ENCODE results near the gene SDCCAG8. TPM values are rescaled to one million over a fixed set of nuclear protein-coding genes. Genes with fewer than 3 reads are reported as not detected.

Gene SDCCAG8
- total RNA-seq, 1 donor from 2014 or later: 41.7 TPM

DNA sequence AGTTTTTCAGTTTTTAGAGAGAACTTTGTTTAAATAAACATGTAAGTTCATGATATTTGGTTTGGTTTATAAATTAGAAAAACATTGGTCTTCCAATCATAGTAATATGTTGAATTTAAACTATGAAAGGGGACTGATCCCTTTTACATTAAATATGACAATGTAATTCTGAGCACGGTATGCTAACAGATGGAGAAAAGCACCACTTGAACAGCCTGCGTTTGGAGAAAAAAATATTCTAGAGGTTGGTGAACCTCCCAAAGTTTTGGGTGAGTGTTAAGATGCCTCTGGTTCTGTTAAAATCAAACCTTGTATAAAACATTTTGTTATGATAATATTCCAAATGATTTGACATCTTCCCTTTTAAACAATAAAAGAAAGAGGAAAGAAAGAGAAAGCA, 123.9 kb downstream of the SDCCAG8 start:
- no peak for DNase-seq (ENCODE audit: low spot score)

DNA sequence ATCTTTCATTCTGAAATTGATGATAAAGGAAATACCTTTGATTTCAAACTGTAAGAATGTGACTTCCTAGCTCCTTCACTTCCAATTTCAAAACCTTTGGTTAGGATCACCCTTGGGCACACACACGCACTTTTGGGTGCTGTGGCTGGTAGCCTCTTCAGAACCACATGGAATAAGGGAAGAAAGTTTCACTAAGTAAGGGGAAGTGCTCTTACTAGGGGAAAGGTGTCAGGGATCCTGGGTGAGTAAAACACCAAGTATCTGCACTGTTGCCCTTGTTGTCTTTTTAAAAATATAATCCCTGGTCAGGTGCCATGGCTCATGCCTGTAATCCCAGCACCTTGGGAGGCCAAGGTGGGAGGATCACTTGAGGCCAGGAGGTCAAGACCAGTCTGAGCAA, 132.4 kb downstream of the SDCCAG8 start:
- DNase-seq (ENCODE audit: low spot score): no peak

DNA sequence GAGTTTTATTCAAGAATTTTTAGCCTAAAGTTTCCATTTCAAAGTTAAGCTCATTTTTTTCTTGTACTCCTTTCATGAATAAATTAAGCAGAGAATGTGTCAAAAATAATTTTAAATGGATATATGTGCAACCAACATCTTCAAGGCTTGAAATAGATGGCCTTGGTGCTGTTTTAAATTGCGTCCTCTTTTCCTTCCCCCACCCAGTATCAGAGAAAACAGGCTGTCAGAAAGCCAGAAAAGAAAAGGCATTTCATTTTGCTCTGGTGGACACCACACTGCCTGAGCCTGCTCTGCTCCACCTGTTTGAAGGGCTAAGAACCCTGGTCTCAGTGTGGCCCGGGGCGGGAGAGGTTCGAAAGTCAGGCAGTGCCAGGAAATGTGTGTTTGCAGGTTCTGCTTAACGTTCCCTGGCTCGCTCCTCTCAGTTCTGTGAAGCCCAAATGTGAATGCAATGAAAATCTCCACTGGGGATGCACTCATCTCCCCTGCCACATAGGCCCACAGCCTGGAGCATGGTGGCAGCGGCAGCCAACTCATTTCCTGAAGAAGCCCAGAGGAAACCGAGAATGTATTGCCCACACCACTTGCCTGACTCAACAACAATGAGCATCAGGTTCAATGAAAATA, 134.4 kb downstream of the SDCCAG8 start:
- no peak for DNase-seq (ENCODE audit: low spot score)

DNA sequence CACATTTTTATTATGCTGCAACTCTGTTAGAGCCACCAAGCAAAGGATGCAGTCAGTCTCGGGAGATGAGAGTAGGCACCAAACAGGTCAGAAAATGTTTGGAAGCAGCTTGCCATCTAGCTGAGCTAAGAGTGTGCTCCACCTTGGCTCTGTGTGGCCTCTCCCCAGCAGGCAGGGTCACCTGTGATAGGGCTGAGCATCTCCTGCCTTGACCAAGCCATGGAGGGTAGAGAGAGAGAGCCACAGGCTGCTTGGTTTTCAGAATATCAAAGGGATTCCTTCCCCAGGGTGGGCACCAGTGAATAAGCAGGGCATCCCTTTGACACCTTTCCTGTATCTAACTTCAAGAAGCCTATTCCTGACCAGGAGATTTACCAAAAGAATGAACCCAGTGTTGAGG, 135.5 kb downstream of the SDCCAG8 start:
- DNase-seq (ENCODE audit: low spot score): no peak

DNA sequence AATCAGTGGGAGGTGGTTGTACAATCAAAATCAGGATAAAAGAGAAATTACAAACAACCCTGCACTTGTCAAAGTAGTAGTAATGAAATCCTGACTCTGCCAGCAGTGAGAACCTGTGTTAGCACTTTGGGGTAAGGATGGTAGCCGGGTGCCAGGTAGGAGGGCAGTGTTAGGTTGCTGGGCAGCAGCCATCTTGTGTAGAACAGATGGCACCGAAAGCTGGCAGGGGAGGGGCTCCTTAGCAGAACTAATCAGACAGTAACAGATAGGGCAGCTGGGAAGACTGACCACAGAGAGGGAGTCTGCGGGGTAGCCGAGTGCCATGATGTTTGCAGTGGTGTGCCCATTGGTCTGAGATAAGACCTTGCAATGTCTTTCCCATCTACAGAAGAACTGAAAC, 137.3 kb downstream of the SDCCAG8 start:
- no peak for DNase-seq (ENCODE audit: low spot score)

DNA sequence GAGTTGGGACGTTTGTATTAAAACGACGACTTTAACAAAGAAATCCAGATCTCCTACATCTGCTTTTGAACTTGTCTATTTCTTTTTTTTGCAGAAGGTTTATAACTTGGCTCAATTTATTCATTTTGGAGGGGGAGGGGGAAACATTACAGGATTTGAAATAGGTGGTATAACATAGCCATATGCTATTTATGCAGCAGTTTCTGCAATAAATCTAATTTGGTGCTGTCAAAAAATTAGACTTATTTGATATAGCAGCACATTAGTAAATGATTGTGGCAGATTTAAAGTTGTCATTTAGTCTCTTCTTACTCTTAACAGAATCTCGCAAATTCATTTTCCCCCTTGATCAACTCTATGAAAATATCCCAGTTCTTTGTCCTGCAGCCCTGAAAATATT, 138.2 kb downstream of the SDCCAG8 start:
- no peak for DNase-seq (ENCODE audit: low spot score)

DNA sequence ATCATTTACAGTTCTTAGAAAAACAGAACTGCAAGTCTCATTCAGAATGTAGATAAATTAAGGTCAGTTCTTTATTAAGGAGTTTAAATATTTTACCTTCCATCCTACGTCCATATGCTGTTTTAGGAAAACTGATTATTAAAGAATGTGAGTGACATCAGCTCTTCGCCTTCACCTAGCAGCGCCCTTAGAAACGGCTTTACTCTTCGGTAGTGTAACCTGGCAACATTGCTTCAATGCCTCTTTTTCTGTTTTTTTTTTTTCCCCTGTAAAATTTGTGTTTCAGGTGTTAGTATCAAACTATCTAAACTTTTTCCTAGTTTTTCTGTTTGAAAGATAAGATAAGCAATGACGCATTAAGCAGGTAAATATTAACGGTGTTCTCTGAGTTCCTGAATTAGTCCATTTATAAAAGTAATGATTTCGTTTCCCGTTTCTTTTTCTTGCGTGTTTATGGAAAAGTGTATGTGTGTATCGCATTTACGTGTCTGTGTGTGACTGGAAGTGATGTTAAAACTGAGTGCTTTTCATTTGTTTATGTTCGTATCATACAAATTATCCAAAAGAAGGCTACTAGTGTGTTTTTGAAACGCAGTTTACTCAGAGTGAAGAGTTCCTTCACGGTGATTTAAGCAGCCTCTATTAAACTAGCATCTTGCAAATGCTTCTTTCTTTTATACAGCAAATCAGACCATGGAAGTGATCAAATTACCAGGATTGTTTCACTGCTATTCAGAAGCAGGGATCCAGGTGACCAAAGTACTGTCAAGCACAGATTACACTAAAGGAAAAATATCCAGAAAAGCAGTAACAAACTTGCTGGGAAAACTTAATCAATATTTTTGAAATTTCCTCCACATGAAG, 139.0 kb downstream of the SDCCAG8 start:
- no peak for DNase-seq (ENCODE audit: low spot score)

DNA sequence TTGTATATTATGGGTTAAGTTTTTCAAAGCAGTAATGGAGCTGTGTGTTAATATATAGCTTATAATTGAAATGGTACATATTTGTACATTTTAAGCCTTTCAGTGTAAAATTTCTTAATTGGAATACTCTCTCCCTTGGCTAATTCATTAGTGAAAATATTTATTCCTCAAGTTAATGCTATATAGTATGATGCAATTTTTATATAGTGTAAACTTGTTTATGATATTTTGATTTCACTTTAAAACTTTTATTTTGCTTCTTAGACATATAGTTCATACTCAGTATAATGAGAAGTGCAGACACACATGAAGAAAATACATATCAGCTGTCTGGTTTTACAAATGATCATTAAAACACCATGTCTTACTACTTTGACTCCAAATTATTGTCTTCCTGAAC, 140.6 kb downstream of the SDCCAG8 start:
- DNase-seq (ENCODE audit: low spot score): no peak

DNA sequence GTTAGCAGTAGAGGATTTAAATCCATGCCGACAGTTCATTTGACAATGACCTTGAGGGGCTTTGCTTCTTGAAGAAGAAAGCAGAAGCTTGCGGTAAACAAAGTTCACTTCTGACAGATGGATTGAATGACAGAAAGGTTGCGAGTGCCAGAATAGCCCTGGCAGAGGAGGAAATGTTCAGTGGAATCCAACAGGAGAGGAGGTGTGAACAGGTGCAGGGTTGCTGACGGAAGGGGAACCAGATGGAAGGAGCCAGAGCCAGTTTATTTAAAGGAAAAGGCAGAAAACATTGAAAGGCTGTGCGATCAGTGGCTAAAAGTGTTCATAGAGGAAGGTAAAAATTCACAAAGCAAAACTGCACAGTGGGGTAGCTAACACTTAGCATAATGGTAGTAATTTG, 141.0 kb downstream of the SDCCAG8 start:
- no peak for DNase-seq (ENCODE audit: low spot score)

DNA sequence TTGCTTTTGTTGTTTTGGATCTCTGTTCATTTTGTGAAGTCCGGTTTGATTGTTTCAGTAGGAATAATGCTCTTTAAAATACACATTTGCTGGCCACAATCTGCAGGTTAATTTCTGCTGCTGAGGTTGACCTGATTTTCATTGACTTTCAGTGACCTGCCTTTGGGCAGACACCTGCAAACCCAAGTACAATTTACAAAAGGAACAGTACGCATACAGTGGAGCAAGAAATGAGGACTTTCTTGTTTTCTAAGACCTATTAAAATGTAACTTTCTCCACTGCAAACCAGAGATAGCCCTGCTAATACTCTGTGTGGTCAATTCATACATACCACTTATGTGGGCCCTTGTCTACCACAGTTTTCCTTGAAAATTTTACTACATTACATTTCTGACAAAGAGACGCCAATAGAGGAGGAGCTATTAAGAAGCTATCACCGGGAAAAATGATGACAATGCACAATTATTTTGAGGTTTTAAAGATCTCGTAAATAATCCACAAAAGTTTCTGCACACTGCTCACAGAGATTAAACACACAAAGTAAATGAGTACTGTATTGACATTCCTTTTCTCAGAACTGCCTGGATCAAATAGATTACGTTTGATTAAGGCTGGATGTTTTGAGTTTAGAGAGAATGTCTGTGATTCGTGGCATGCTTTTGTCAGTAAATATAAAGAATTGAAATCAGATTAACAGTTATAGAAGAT, 141.9 kb downstream of the SDCCAG8 start:
- no peak for DNase-seq (ENCODE audit: low spot score)

DNA sequence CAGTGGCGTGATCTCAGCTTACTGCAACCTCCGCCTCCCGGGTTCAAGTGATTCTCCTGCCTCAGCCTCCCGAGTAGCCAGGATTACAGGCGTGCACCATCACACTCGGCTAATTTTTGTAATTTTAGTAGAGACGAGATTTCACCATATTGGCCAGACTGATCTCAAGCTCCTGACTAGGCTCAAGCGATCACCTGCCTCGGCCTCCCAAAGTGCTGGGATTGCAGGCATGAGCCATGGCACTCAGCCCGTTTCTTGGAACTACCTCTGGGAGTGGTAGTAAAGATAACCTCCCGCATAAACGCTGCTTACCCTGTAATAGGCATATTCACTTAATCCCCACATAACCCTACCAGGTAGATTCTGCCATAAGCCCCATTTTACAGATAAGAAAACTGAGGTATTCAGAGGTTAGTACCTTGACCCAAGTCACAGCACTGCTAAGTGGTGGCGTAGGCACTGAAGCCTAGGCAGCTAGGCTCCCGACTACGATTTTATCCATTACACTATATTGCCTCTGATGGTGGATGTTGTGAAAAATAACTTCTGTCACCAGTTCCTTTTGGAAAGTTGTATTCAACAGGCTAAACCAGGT, 143.8 kb downstream of the SDCCAG8 start:
- no peak for DNase-seq (ENCODE audit: low spot score)

DNA sequence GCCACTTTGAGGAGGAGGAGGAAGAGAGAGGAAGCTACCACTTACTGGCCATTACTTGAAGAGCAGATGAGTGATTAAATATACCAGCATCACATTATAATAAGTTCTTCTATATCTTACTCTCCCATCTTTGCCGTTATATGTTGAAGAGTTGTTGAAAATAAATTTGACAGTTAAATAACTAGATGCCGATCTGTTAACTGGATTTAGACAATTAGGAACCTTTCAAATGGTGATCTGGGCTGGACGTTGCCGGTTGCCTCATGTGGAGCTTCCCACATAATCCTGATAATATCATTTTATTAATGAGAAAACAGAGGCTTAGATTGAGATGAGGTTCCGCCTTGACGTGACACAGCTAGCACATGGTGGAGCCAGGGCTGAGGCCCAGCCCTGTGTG, 147.0 kb downstream of the SDCCAG8 start:
- DNase-seq (ENCODE audit: low spot score): no peak

DNA sequence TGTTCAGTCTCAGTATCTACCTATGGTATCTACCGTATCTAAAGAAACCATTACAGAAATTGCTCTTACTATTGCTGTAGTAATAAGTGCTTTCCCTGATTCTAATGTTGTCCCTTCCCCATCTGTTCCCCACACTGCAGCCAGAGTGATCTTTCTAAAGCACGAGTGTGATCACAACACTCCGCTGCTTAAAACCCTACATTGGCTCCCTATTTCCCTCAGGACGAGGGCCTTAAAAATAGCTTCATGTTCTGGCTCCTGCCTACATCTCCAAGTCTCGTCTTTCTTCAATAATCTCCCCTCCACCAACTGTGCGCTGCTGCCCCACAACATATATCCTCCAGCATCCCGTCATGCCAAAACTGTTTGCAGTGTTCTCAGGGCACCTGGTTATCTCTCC, 150.6 kb downstream of the SDCCAG8 start:
- no peak for DNase-seq (ENCODE audit: low spot score)

DNA sequence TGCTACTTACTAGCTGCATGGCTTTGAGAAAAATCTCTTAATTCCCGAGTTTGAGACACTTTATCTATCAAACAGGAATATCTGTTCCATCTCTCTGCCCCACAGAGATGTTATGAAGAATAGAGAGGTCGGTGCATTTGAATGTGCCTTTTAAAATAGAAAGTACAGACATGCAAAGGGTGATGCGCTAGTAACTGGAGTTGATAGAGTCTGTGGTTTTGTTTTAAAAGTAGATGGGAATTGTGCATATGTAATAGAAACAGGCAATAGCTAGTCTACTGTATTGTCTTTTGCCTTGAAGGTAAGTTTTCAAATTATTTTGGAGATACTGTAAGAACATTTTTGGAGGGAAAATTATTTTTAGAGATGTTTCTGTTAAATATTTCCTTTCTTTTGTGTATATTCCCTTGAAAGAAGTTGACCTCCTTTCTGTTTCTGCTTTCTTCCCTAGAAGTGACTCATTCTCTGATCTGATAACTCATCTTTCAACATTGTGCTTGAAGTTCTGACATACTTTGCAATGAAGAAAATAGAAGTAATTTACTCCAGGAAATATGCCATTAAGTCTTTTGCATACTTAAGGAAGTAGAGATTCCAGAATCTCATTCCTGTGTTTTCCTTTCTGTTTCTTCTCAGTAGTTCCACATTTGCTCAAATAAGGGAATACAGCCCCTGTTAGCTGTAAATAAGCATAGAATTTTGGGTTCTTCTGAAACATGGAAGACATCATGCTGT, 151.6 kb downstream of the SDCCAG8 start:
- DNase-seq (ENCODE audit: low spot score): no peak

DNA sequence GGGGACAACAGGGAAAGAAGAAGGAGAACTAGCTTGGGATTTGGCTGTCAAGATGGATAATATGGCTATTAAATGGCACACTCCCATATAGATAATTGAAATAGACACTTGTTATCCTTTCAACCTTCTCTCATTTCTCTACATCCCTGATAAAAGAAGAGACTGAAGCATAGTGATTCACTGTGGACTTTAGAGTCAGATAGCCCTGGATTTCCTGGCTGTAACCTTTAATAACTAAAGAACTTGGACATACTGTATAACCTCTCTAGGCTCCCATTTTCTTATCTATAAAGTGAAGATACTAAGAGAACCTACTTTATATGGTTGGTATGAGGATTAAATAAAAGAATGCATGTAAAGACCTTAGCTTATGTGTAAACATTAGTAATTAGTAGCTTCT, 152.6 kb downstream of the SDCCAG8 start:
- DNase-seq (ENCODE audit: low spot score): no peak

DNA sequence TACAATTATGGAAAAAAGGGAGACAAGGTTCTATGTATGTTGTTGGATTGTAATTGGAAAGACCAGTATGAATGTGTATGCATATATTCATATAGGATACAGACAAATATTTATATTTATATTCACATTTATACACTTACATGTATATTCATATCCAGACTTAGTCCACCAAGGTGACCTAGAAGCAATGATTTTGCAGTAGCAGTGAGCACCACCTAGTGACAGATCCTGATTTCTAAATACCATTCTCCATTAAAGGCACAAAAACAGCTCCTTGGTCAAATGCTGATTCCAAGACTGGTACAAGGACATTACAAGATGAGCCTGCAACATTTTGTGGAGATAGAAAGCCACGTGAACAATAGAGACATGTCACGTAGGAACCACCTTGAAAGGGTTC, 153.4 kb downstream of the SDCCAG8 start:
- DNase-seq (ENCODE audit: low spot score): no peak

DNA sequence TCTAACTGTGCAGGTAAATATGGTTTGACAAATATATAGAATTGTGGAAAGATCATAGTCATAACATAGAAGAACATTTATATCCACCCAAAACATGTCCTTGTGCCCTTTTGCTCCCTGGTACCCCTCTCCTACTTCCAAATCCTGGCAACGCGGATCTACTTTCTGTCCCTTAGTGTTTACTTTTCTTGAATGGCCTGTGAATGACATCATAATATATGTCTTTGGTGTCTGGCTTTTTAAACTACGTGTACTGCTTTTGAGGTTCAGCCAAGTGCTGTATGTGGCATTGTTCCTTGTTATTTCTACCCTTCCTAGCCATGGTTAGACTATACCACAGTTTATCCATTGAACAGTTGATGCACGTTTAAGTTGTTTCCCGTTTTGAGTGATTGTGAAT, 155.6 kb downstream of the SDCCAG8 start:
- DNase-seq (ENCODE audit: low spot score): no peak

DNA sequence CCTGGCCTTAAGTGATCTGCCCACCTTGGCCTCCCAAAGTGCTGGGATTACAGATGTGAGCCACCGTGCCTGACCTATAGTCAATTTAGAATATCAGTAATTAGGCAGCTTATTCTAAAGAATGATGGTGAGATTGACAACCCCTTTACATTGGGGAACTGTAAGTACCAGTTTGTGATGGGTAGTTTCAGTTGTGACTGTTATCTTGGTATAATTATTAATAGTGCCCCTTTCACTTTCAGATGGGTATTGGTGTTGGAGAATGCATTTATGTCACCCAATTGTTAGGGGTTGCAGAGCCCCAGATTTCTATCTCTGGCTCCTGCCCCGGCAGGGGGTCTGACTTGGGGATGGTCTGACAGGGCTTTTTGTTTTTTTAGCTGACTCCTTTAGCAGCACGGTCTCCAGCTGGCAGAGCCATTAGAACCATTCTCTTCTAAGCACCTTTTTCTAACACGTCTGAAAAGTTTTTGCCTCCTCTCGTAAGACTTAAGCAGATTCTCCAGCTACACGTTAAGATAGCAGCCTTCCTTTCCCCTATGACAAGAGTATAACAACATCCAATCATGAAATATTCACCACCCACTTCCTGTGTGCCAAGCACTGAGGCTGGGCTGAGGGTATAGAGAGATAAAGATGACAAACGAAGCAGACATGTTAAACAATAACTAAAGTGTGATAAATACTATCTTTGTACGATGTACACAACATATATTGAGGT, 157.8 kb downstream of the SDCCAG8 start:
- no peak for DNase-seq (ENCODE audit: low spot score)

DNA sequence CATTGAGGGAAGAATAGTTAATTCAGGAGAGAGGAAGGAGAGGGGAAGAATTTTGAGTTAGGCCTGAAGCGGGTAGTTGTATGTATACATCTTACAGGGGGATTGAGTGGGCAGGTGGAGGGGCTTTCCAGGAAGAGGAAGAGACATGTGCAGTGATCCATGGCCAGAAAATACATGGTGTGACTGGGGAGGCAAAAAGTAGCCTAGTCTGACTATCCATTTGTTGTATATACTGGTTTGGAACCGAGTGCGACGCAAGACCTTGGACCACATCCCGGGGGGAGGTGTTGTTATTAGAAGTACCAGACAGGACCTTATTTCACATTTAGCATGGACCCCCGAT, 158.3 kb downstream of the SDCCAG8 start:
- no peak for DNase-seq (ENCODE audit: low spot score)

DNA sequence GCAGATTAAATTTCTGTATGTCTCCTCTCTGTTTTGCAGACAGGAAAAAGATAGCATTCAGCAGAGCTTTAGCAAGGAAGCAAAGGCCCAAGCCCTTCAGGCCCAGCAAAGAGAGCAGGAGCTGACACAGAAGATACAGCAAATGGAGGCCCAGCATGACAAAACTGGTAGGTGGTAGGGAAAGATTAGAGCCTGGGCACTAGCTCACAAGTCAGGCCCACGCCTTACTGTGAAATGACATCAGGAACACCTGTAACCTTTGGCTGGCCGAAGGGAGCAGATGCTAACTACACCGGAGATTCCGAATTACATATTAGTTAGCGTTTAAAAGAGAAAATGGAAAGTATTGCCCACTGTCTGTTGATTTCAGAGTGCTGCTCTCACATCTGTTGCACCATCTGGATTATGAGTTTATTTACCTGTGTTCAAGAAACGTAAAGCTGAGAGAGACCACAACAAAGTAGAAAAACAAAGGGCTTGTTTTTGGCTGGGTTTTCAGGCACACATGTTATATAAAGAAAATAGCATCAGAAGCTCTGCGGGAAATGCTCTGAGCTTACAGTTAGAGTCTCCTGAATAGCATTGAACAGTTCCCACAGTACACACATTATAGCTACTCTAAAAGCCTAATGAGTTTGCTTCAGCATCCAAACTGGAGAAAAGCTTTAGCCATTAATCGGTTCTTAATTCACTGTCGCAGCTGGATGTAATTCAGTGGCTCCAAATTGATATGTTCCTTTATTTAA, 160.0 kb downstream of the SDCCAG8 start:
- no peak for DNase-seq (ENCODE audit: low spot score)

Data from mesenteric fat pad (tissue), 1 donor.